CD8-positive, alpha-beta memory T cell (primary cell): ENCODE measurements around the gene ERICH6. TPM values are rescaled to one million over a fixed set of nuclear protein-coding genes. Genes with fewer than 3 reads are reported as not detected.

ENCODE experiments used
- CTCF ChIA-PET: fragments of 350-600 bp; sonication (Branson Sonifier 250); formaldehyde crosslinking; loops from one replicate; lab custom pipeline; 2021; ENCODE audit warnings: antibody characterized with exemption; lab: Charles Lee
- POLR2A ChIA-PET: fragments of 350-600 bp; sonication (Branson Sonifier 250); formaldehyde crosslinking; loops from one replicate; lab custom pipeline; 2021; ENCODE audit warnings: antibody characterized with exemption; lab: Charles Lee
- DNase-seq, 5 donors: peaks; one replicate each; pipeline versions ENCODE4 v3.0.0 to v3.0.0-alpha.2; 2020 to 2022; ENCODE audit warnings: mixed read lengths in 1 of 5
- H3K27ac ChIP-seq: one replicate; pipeline ENCODE4 v1.7.0; 2013; ENCODE audit warnings: low read depth, mild to moderate bottlenecking, low read length, moderate library complexity
- H3K27me3 ChIP-seq: 2 replicates; pipeline ENCODE4 v1.7.0; 2013; ENCODE audit warnings: low read length, mild to moderate bottlenecking; ENCODE audit not compliant: insufficient read depth, poor library complexity, severe bottlenecking
- H3K36me3 ChIP-seq: 2 replicates; pipeline ENCODE4 v1.7.0; 2013; ENCODE audit warnings: mild to moderate bottlenecking, low read length, moderate library complexity; ENCODE audit not compliant: insufficient read depth
- H3K4me1 ChIP-seq: 2 replicates; pipeline ENCODE4 v1.7.0; 2013; ENCODE audit warnings: mild to moderate bottlenecking, low read length, moderate library complexity; ENCODE audit not compliant: insufficient read depth
- H3K4me3 ChIP-seq: 2 replicates; pipeline ENCODE4 v1.7.0; 2013; ENCODE audit warnings: mild to moderate bottlenecking, low read length
- H3K9me3 ChIP-seq: 2 replicates; pipeline ENCODE4 v1.7.0; 2013; ENCODE audit warnings: mild to moderate bottlenecking, low read length
- H3K27ac Mint-ChIP-seq, 8 donors: one replicate each; pipeline ENCODE4 v1.8.0; 2020 to 2021; ENCODE audit warnings: mixed read lengths in 8 of 8, mild to moderate bottlenecking in 6 of 8, inconsistent platforms in 3 of 8, moderate library complexity in 3 of 8
- H3K27me3 Mint-ChIP-seq, 2 donors: one replicate each; pipeline ENCODE4 v1.8.0; 2020 to 2021; ENCODE audit warnings: mixed read lengths in 2 of 2, mild to moderate bottlenecking in 1 of 2, moderate library complexity in 1 of 2
- H3K36me3 Mint-ChIP-seq, 3 donors: one replicate each; pipeline ENCODE4 v1.8.0; 2020 to 2021; ENCODE audit warnings: mixed read lengths in 3 of 3, inconsistent platforms in 1 of 3, mild to moderate bottlenecking in 1 of 3
- H3K4me1 Mint-ChIP-seq, 3 donors: one replicate each; pipeline ENCODE4 v1.8.0; 2020 to 2021; ENCODE audit warnings: mixed read lengths in 3 of 3, inconsistent platforms in 1 of 3, mild to moderate bottlenecking in 1 of 3
- H3K4me3 Mint-ChIP-seq, 7 donors: one replicate each; pipeline ENCODE4 v1.8.0; 2020 to 2021; ENCODE audit warnings: mixed read lengths in 7 of 7, mild to moderate bottlenecking in 6 of 7, moderate library complexity in 4 of 7, inconsistent platforms in 2 of 7
- H3K9me3 Mint-ChIP-seq, 5 donors: one replicate each; pipeline ENCODE4 v1.8.0; 2020 to 2022; ENCODE audit warnings: mixed read lengths in 5 of 5, mild to moderate bottlenecking in 3 of 5, moderate library complexity in 2 of 5, inconsistent platforms in 1 of 5
- polyA plus RNA-seq: library from polyadenylated mRNA; unstranded; fragments of 300-500 nt; fragmentation: Illumina TruSeq; gene quantifications from one replicate; pipeline ENCODE4 v1.2.3, GENCODE V29; 2021
- total RNA-seq, 2 experiments: library from RNA; stranded (reverse); gene quantifications; one replicate each; pipeline ENCODE4 v1.2.3, GENCODE V29; 2021

The ERICH6 gene
- total and polyA plus RNA-seq, 3 experiments from 2014 or later, result 0.39 TPM; not detected in 2

- Mint-ChIP-seq H3K27ac (peak overlapping the region in 3 of 8 donors; percentile 0 to 37 (median 0)), H3K9me3 (peaks cover 0 to 4% (median 0%) of the 10 kb centered on the region in 5 donors), H3K4me3 (no peak overlapping the region), H3K4me1 (peaks cover 0 to 14% (median 10%) of the 10 kb centered on the region in 3 donors), H3K27me3 (peaks cover 0 to 1% of the 10 kb centered on the region in 2 donors), H3K36me3 (peaks cover 0 to 2% (median 1%) of the 10 kb centered on the region in 3 donors)
- no peaks in the 10 kb centered on the region for H3K4me1 ChIP-seq
- ChIA-PET POLR2A (no interaction called here), CTCF (interaction anchor here (0.7 to 3.7 kb wide), 19 partner anchors 12 to 435 kb away, joined by 3 to 27 read pairs (median 3); partner anchors contain the start of gene SIAH2)
- no peaks in the 10 kb centered on the region for H3K36me3 ChIP-seq
- H3K27ac ChIP-seq, result no peak overlapping the region
- DNase-seq, result peak in 2 of 5 donors; percentile 51 to 65
- H3K27me3 ChIP-seq, result no peaks in the 10 kb centered on the region
- H3K4me3 ChIP-seq, result no peak overlapping the region
- H3K9me3 ChIP-seq, result no peaks in the 10 kb centered on the region
These were observed 17.8 kb upstream of the ERICH6 start for GRCh38 chr3:150721285-150722130.

GRCh38 chr3:150720444-150720843 lies 16.7 kb upstream of the ERICH6 start:
- no peak for DNase-seq
- ChIA-PET POLR2A (no interaction called here), CTCF (interaction anchor here (0.8 to 3.7 kb wide), 13 partner anchors 14 to 423 kb away, joined by 3 to 27 read pairs (median 4); partner anchors contain the start of gene SIAH2)
- H3K4me3 ChIP-seq, result no peak overlapping the region
- Mint-ChIP-seq H3K27me3 (peaks cover 0 to 1% of the 10 kb centered on the region in 2 donors), H3K27ac (peak overlapping the region in 1 of 8 donors; percentile 70), H3K4me3 (no peak overlapping the region), H3K9me3 (peaks cover 3 to 14% (median 4%) of the 10 kb centered on the region in 5 donors), H3K36me3 (peaks cover 0 to 2% (median 2%) of the 10 kb centered on the region in 3 donors), H3K4me1 (peaks cover 0 to 14% (median 10%) of the 10 kb centered on the region in 3 donors)
- H3K27ac ChIP-seq, result no peak overlapping the region
- no peaks in the 10 kb centered on the region for H3K27me3 ChIP-seq
- H3K36me3 ChIP-seq, result no peaks in the 10 kb centered on the region
- no peaks in the 10 kb centered on the region for H3K9me3 ChIP-seq
- H3K4me1 ChIP-seq, result no peaks in the 10 kb centered on the region

GRCh38 chr3:150710097-150710496 lies 6.4 kb upstream of the ERICH6 start:
- CTCF ChIA-PET, result no interaction called here
- Histone ChIP-seq H3K36me3 (peaks cover 3% of the 10 kb centered on the region), H3K27me3 (no peaks in the 10 kb centered on the region), H3K4me3 (no peak overlapping the region), H3K27ac (no peak overlapping the region), H3K9me3 (no peaks in the 10 kb centered on the region), H3K4me1 (no peaks in the 10 kb centered on the region)
- peaks cover 4 to 16% (median 12%) of the 10 kb centered on the region in 5 donors for H3K9me3 Mint-ChIP-seq
- H3K4me3 Mint-ChIP-seq, result no peak overlapping the region
- peaks cover 8 to 15% (median 10%) of the 10 kb centered on the region in 3 donors for H3K4me1 Mint-ChIP-seq
- H3K36me3 Mint-ChIP-seq, result peaks cover 33 to 70% (median 46%) of the 10 kb centered on the region in 3 donors
- no peaks in the 10 kb centered on the region for H3K27me3 Mint-ChIP-seq
- POLR2A ChIA-PET, result no interaction called here
- no peak overlapping the region for H3K27ac Mint-ChIP-seq
- no peak for DNase-seq

- H3K27me3 ChIP-seq, result no peaks in the 10 kb centered on the region
- Mint-ChIP-seq H3K36me3 (peaks cover 6 to 17% (median 16%) of the 10 kb centered on the region in 3 donors), H3K27ac (peak overlapping the region; percentile 82 to 99 (median 98)), H3K4me3 (peak overlapping the region; percentile 91 to 99 (median 97)), H3K9me3 (peaks cover 0 to 4% (median 0%) of the 10 kb centered on the region in 5 donors), H3K4me1 (peaks cover 19 to 33% (median 20%) of the 10 kb centered on the region in 3 donors), H3K27me3 (peaks cover 0 to 11% of the 10 kb centered on the region in 2 donors)
- H3K36me3 ChIP-seq, result peaks cover 3% of the 10 kb centered on the region
- peak overlapping the region; percentile 91 for H3K27ac ChIP-seq
- peak; percentile 30 to 75 (median 54) for DNase-seq
- peaks cover 10% of the 10 kb centered on the region for H3K4me1 ChIP-seq
- ChIA-PET POLR2A (interaction anchor here (0.5 to 3.4 kb wide), 6 partner anchors 59 to 463 kb away, joined by 3 to 60 read pairs (median 6); partner anchors contain the start of genes EIF2A, SELENOT, SERP1 and SIAH2), CTCF (interaction anchor here (0.9 to 2.0 kb wide), 10 partner anchors 12 to 174 kb away, joined by 3 to 10 read pairs (median 4); partner anchors contain the start of genes SELENOT and SIAH2)
- peak overlapping the region; percentile 86 for H3K4me3 ChIP-seq
- H3K9me3 ChIP-seq, result no peaks in the 10 kb centered on the region
These were observed 393 bp downstream of the ERICH6 start for GRCh38 chr3:150703299-150703755.

GRCh38 chr3:150699068-150699639 lies 4.6 kb downstream of the ERICH6 start:
- ChIA-PET POLR2A (interaction anchor here (0.7 kb wide), 1 partner anchor 31 kb away, joined by 3 read pairs; no protein-coding TSS in a partner anchor), CTCF (no interaction called here)
- Histone ChIP-seq H3K4me3 (no peak overlapping the region), H3K36me3 (no peaks in the 10 kb centered on the region), H3K27ac (no peak overlapping the region), H3K9me3 (no peaks in the 10 kb centered on the region), H3K27me3 (no peaks in the 10 kb centered on the region), H3K4me1 (peaks cover 7% of the 10 kb centered on the region)
- peak overlapping the region in 1 of 7 donors; percentile 63 for H3K4me3 Mint-ChIP-seq
- peaks cover 10 to 15% (median 11%) of the 10 kb centered on the region in 3 donors for H3K4me1 Mint-ChIP-seq
- peaks cover 3 to 11% of the 10 kb centered on the region in 2 donors for H3K27me3 Mint-ChIP-seq
- H3K36me3 Mint-ChIP-seq, result peaks cover 0 to 8% (median 0%) of the 10 kb centered on the region in 3 donors
- peak overlapping the region in 2 of 8 donors; percentile 29 to 55 for H3K27ac Mint-ChIP-seq
- DNase-seq, result no peak
- no peaks in the 10 kb centered on the region for H3K9me3 Mint-ChIP-seq

- Histone ChIP-seq H3K4me3 (no peak overlapping the region), H3K27me3 (no peaks in the 10 kb centered on the region), H3K9me3 (no peaks in the 10 kb centered on the region), H3K36me3 (no peaks in the 10 kb centered on the region), H3K4me1 (no peaks in the 10 kb centered on the region), H3K27ac (no peak overlapping the region)
- Mint-ChIP-seq H3K27me3 (peaks cover 3 to 11% of the 10 kb centered on the region in 2 donors), H3K36me3 (no peaks in the 10 kb centered on the region), H3K9me3 (peaks cover 0 to 9% (median 0%) of the 10 kb centered on the region in 5 donors), H3K27ac (peak overlapping the region in 1 of 8 donors; percentile 10), H3K4me3 (no peak overlapping the region), H3K4me1 (peaks cover 3% of the 10 kb centered on the region in 3 donors)
- POLR2A ChIA-PET, result no interaction called here
- CTCF ChIA-PET, result no interaction called here
- DNase-seq, result no peak
These were observed 6.1 kb downstream of the ERICH6 start for GRCh38 chr3:150697646-150698045.

- Histone ChIP-seq H3K27me3 (no peaks in the 10 kb centered on the region), H3K4me1 (no peaks in the 10 kb centered on the region), H3K36me3 (no peaks in the 10 kb centered on the region), H3K27ac (no peak overlapping the region), H3K4me3 (no peak overlapping the region), H3K9me3 (no peaks in the 10 kb centered on the region)
- H3K36me3 Mint-ChIP-seq, result peaks cover 0 to 3% (median 0%) of the 10 kb centered on the region in 3 donors
- peaks cover 2 to 16% (median 4%) of the 10 kb centered on the region in 5 donors for H3K9me3 Mint-ChIP-seq
- H3K27ac Mint-ChIP-seq, result no peak overlapping the region
- H3K4me3 Mint-ChIP-seq, result no peak overlapping the region
- ChIA-PET POLR2A (no interaction called here), CTCF (interaction anchor here (1.0 kb wide), 1 partner anchor 12 kb away, joined by 4 read pairs; the partner anchor contains the start of gene ERICH6)
- no peaks in the 10 kb centered on the region for H3K4me1 Mint-ChIP-seq
- peaks cover 0 to 2% of the 10 kb centered on the region in 2 donors for H3K27me3 Mint-ChIP-seq
- no peak for DNase-seq
These were observed 12.2 kb downstream of the ERICH6 start for GRCh38 chr3:150691414-150692040.
